Measurements from ENCODE around the gene ATP6V0C.

ATP6V0C gene

DNA sequence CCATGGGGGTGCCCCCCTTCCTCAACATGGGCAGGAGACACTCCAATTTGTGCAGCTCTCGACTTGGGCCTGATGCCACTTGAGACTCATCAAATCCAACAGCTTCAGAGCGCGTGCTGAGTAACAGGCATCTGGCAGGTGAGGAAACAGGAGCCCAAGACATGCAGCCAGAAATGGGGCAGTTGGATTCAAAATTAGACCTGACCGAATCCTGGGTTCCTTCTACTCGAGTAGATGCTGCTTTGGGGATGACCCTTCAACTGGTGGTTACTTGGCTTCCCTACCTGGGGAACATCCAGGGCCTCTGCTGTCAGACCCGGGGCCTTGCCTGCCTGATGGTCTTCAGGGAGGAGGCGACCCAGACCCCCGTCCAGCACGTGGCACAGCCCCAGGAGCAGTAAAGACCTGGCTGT is 43.1 kb upstream of the ATP6V0C start:
- H3K9me3 ChIP-seq (ENCODE audit: insufficient read depth, low read depth, low read length) = no peaks in the 10 kb centered on the region
- no peak overlapping the region for H3K9ac ChIP-seq (ENCODE audit: low read depth, low read length)
- no peaks in the 10 kb centered on the region for H3K36me3 ChIP-seq (ENCODE audit: insufficient read depth, low read depth, low read length)
- H3K4me3 ChIP-seq (ENCODE audit: low read length) = no peak overlapping the region
- H3K27me3 ChIP-seq (ENCODE audit: insufficient read depth, low read length) = peaks cover 73% of the 10 kb centered on the region
- peaks cover 6% of the 10 kb centered on the region for H3K4me1 ChIP-seq (ENCODE audit: insufficient read depth, low read length)
- no peak overlapping the region for H3K27ac ChIP-seq (ENCODE audit: low read length)

GRCh38 chr16:2471016-2471652 is 42.6 kb upstream of the ATP6V0C start, which contains the start of gene NTN3:
NTN3 (plus strand) TSS chr16:2471297; CDS start chr16:2471702, 405 bp downstream.
- Histone ChIP-seq H3K9ac (ENCODE audit: low read depth, low read length) (no peak within 1 kb of the TSS), H3K27me3 (ENCODE audit: insufficient read depth, low read length) (peaks cover 78% of the 10 kb centered on the region), H3K4me3 (ENCODE audit: low read length) (peak within 1 kb of the TSS; percentile 7; the same call in 1 of the 2 replicates), H3K36me3 (ENCODE audit: insufficient read depth, low read depth, low read length) (no peaks in the 10 kb centered on the region), H3K4me1 (ENCODE audit: insufficient read depth, low read length) (peaks cover 6% of the 10 kb centered on the region), H3K9me3 (ENCODE audit: insufficient read depth, low read depth, low read length) (no peaks in the 10 kb centered on the region), H3K27ac (ENCODE audit: low read length) (no peak within 1 kb of the TSS)

DNA sequence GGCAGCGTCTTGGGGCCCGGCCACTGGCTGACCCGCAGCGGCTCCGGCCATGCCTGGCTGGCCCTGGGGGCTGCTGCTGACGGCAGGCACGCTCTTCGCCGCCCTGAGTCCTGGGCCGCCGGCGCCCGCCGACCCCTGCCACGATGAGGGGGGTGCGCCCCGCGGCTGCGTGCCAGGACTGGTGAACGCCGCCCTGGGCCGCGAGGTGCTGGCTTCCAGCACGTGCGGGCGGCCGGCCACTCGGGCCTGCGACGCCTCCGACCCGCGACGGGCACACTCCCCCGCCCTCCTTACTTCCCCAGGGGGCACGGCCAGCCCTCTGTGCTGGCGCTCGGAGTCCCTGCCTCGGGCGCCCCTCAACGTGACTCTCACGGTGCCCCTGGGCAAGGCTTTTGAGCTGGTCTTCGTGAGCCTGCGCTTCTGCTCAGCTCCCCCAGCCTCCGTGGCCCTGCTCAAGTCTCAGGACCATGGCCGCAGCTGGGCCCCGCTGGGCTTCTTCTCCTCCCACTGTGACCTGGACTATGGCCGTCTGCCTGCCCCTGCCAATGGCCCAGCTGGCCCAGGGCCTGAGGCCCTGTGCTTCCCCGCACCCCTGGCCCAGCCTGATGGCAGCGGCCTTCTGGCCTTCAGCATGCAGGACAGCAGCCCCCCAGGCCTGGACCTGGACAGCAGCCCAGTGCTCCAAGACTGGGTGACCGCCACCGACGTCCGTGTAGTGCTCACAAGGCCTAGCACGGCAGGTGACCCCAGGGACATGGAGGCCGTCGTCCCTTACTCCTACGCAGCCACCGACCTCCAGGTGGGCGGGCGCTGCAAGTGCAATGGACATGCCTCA is 41.9 kb upstream of the ATP6V0C start:
- H3K4me1 ChIP-seq (ENCODE audit: insufficient read depth, low read length) = peaks cover 6% of the 10 kb centered on the region
- peak overlapping the region; percentile 7; the same call in 1 of the 2 replicates for H3K4me3 ChIP-seq (ENCODE audit: low read length)
- no peak overlapping the region for H3K27ac ChIP-seq (ENCODE audit: low read length)

DNA sequence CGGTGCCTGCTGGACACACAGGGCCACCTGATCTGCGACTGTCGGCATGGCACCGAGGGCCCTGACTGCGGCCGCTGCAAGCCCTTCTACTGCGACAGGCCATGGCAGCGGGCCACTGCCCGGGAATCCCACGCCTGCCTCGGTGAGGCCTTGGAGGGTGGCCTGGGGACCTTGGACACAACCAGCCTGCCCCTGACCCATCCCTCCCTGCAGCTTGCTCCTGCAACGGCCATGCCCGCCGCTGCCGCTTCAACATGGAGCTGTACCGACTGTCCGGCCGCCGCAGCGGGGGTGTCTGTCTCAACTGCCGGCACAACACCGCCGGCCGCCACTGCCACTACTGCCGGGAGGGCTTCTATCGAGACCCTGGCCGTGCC is 41.3 kb upstream of the ATP6V0C start:
- Histone ChIP-seq H3K36me3 (ENCODE audit: insufficient read depth, low read depth, low read length) (no peaks in the 10 kb centered on the region), H3K9ac (ENCODE audit: low read depth, low read length) (no peak overlapping the region), H3K9me3 (ENCODE audit: insufficient read depth, low read depth, low read length) (no peaks in the 10 kb centered on the region), H3K4me1 (ENCODE audit: insufficient read depth, low read length) (peaks cover 6% of the 10 kb centered on the region), H3K4me3 (ENCODE audit: low read length) (no peak overlapping the region), H3K27me3 (ENCODE audit: insufficient read depth, low read length) (peaks cover 88% of the 10 kb centered on the region), H3K27ac (ENCODE audit: low read length) (no peak overlapping the region)

More for the DNA sequence above, 41.9 kb upstream of the ATP6V0C start:
- Histone ChIP-seq H3K36me3 (ENCODE audit: insufficient read depth, low read depth, low read length) (no peaks in the 10 kb centered on the region), H3K9me3 (ENCODE audit: insufficient read depth, low read depth, low read length) (no peaks in the 10 kb centered on the region), H3K27me3 (ENCODE audit: insufficient read depth, low read length) (peaks cover 85% of the 10 kb centered on the region), H3K9ac (ENCODE audit: low read depth, low read length) (no peak overlapping the region)

DNA sequence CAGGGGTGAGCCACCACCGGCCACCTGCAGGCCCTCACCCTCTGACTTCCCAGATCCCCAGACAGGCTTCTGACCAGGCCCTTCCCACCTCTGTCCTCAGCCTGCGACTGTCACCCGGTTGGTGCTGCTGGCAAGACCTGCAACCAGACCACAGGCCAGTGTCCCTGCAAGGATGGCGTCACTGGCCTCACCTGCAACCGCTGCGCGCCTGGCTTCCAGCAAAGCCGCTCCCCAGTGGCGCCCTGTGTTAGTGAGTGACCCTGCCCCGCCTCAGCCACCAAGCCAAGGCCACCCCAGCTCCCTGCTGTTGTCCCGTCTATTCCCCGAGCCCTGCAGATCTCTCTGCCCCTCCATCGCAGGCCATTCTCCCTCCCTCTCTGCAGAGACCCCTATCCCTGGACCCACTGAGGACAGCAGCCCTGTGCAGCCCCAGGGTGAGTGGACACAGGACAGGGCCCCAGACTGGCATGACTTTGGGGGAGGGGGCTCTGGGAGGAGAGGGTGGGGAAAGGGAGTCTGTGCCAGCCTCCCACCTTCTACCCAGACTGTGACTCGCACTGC is 40.8 kb upstream of the ATP6V0C start:
- no peak overlapping the region for H3K4me3 ChIP-seq (ENCODE audit: low read length)
- H3K36me3 ChIP-seq (ENCODE audit: insufficient read depth, low read depth, low read length) = no peaks in the 10 kb centered on the region
- H3K9ac ChIP-seq (ENCODE audit: low read depth, low read length) = no peak overlapping the region
- H3K4me1 ChIP-seq (ENCODE audit: insufficient read depth, low read length) = peaks cover 6% of the 10 kb centered on the region
- no peaks in the 10 kb centered on the region for H3K9me3 ChIP-seq (ENCODE audit: insufficient read depth, low read depth, low read length)
- no peak overlapping the region for H3K27ac ChIP-seq (ENCODE audit: low read length)
- peaks cover 88% of the 10 kb centered on the region for H3K27me3 ChIP-seq (ENCODE audit: insufficient read depth, low read length)

DNA sequence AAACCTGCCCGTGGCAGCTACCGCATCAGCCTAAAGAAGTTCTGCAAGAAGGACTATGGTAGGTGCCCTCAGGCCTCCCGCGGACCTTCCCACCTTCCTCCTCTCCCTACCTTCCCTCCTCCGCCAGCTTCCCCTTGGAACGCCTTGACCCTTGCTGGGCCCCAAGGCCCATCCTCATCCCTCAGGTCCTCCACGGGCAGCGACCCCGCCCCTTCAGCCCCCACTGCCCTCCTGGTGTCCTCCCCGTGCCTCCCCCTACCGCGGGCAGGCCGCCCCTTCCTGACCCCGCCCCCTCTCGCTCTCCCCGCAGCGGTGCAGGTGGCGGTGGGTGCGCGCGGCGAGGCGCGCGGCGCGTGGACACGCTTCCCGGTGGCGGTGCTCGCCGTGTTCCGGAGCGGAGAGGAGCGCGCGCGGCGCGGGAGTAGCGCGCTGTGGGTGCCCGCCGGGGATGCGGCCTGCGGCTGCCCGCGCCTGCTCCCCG is 40.3 kb upstream of the ATP6V0C start:
- peaks cover 83% of the 10 kb centered on the region for H3K27me3 ChIP-seq (ENCODE audit: insufficient read depth, low read length)
- no peak overlapping the region for H3K4me3 ChIP-seq (ENCODE audit: low read length)
- no peaks in the 10 kb centered on the region for H3K36me3 ChIP-seq (ENCODE audit: insufficient read depth, low read depth, low read length)
- no peak overlapping the region for H3K9ac ChIP-seq (ENCODE audit: low read depth, low read length)
- no peak overlapping the region for H3K27ac ChIP-seq (ENCODE audit: low read length)
- peaks cover 4% of the 10 kb centered on the region for H3K4me1 ChIP-seq (ENCODE audit: insufficient read depth, low read length)
- H3K9me3 ChIP-seq (ENCODE audit: insufficient read depth, low read depth, low read length) = no peaks in the 10 kb centered on the region

DNA sequence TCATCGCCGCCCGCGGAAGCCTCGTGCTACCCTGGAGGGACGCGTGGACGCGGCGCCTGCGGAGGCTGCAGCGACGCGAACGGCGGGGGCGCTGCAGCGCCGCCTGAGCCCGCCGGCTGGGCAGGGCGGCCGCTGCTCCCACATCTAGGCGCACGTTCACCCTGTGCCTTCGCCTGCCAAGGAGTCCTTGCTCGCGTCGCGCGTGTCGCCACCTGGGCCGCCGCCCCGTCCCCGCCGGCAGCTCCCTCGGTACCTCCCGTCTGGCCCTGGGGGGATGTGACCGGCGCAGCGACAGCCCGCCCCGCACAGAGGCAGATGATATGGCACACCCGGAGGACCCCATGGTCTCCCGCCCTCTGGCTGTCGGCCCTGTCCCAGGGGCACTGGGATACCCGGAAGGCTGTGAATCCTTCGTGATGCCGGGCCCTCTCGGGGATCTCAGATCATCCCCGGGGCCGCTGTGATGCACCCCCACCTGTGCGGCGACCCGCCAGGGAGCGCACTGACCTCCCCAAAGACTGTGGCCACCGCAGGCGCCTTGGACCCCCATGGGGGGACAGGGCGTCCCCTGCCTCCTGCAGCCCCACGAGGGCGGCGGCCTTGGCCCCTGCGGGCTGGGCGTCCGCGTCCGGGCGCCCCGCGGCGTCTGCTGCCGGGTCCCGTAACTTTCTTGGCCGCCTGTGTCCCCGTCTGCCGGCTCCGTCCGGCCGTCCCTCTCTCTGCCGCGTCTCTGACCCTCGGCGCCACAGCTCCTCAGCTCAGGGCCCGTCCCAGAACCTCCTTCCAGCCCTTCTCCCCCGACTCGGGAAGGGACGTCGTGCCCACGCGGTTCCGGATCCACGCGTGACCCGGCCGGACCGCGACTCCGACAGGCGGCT is 39.5 kb upstream of the ATP6V0C start:
- Histone ChIP-seq H3K9ac (ENCODE audit: low read depth, low read length) (peak overlapping the region; percentile 51; the same call in 1 of the 2 replicates), H3K9me3 (ENCODE audit: insufficient read depth, low read depth, low read length) (no peaks in the 10 kb centered on the region), H3K27ac (ENCODE audit: low read length) (no peak overlapping the region), H3K4me1 (ENCODE audit: insufficient read depth, low read length) (peaks cover 3% of the 10 kb centered on the region; the same call in 1 of the 2 replicates), H3K27me3 (ENCODE audit: insufficient read depth, low read length) (peaks cover 75% of the 10 kb centered on the region), H3K4me3 (ENCODE audit: low read length) (peak overlapping the region; percentile 72), H3K36me3 (ENCODE audit: insufficient read depth, low read depth, low read length) (no peaks in the 10 kb centered on the region)

DNA sequence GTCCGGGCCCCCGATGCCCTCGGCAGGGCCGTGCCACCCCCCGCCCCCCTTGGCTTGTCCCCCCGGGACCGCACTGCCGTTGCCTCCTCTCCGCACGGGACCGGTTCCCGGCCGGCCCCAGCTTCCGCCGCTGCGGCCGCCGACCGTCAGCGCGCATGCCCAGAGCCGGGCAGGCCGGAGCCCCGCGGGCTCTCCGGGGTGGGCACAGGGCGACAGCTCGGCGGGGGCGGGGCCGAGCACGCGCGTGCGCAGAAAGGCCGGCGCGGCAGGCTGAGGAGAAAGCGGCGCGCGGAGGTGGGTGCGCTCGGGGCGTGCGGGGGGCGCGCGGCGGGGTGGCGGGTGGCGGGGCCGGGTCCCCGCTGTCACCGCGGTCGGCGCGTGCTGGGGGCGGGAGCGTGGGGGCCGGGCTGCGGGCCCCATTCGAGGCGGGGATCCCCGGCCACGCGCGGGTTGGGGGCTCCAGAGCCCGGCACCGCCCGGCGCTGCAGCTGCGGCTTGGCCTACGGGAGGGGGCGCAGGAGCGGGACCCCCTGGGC is 38.8 kb upstream of the ATP6V0C start, which contains the start of gene TBC1D24:
TBC1D24 (plus strand) TSS at position 251 of the 536 bp plus-strand sequence. CDS start 21,022 bp downstream, outside the sequence.
- Histone ChIP-seq H3K4me1 (ENCODE audit: insufficient read depth, low read length) (peaks cover 3% of the 10 kb centered on the region; the same call in 1 of the 2 replicates), H3K27ac (ENCODE audit: low read length) (no peak within 1 kb of the TSS), H3K9me3 (ENCODE audit: insufficient read depth, low read depth, low read length) (no peaks in the 10 kb centered on the region), H3K9ac (ENCODE audit: low read depth, low read length) (peak within 1 kb of the TSS; percentile 51; the same call in 1 of the 2 replicates), H3K36me3 (ENCODE audit: insufficient read depth, low read depth, low read length) (no peaks in the 10 kb centered on the region), H3K4me3 (ENCODE audit: low read length) (peak within 1 kb of the TSS; percentile 72), H3K27me3 (ENCODE audit: insufficient read depth, low read length) (peaks cover 68% of the 10 kb centered on the region)

DNA sequence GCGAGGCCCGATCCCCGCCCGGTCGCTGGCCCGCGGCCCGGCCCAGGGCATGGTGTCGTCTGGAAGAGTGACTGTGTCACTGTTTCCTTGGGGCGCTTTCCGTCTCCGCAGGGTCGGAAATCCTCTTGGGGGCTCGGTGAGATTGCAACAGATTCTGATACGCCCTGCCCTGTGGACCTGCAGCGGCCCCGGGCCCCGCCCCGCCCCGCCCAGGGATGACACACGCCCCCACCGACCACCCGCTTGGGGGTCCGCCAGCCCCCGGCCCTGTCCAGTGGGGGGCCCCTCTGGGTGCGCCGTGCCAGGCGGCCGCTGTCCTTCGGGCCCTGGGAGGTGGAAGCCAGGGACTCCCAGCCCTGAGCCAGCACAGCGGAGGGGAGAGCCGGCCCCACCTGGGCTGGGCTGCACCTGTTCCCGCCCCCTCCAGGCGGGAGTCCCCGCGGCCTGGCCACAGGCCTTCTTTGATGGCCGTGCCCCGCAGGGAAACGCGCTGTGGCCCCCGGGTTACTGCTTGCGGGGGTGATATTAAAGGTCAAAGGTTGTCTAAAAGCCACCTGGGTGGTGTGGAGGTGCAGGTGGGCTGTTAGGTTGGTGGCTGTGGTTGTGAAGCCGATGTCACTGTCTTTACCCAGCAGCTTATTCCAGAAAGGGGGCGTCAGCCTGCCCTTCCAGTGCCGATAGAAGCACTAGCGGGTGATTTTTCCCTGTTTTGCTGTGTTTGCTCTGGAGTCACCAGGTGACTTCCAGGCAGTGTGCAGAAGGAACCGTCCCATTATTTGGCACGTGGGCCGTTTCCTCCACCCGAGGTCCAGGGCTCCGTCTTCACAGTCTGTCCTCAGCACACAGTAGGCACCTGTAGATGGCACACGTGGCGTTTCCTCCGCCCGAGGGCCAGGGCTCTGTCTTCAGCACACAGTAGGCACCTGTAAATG is 38.1 kb upstream of the ATP6V0C start:
- Histone ChIP-seq H3K9ac (ENCODE audit: low read depth, low read length) (no peak overlapping the region), H3K4me3 (ENCODE audit: low read length) (peak overlapping the region; percentile 67), H3K36me3 (ENCODE audit: insufficient read depth, low read depth, low read length) (no peaks in the 10 kb centered on the region), H3K27me3 (ENCODE audit: insufficient read depth, low read length) (peaks cover 61% of the 10 kb centered on the region), H3K9me3 (ENCODE audit: insufficient read depth, low read depth, low read length) (no peaks in the 10 kb centered on the region), H3K27ac (ENCODE audit: low read length) (no peak overlapping the region), H3K4me1 (ENCODE audit: insufficient read depth, low read length) (peaks cover under 1% of the 10 kb centered on the region; the same call in 1 of the 2 replicates)

GRCh38 chr16:2476345-2476720 is 37.4 kb upstream of the ATP6V0C start:
- H3K27me3 ChIP-seq (ENCODE audit: insufficient read depth, low read length) = peaks cover 54% of the 10 kb centered on the region
- H3K9me3 ChIP-seq (ENCODE audit: insufficient read depth, low read depth, low read length) = no peaks in the 10 kb centered on the region
- H3K4me1 ChIP-seq (ENCODE audit: insufficient read depth, low read length) = no peaks in the 10 kb centered on the region
- H3K27ac ChIP-seq (ENCODE audit: low read length) = no peak overlapping the region
- H3K36me3 ChIP-seq (ENCODE audit: insufficient read depth, low read depth, low read length) = no peaks in the 10 kb centered on the region
- no peak overlapping the region for H3K9ac ChIP-seq (ENCODE audit: low read depth, low read length)
- peak overlapping the region; percentile 67; the same call in 1 of the 2 replicates for H3K4me3 ChIP-seq (ENCODE audit: low read length)

Measured in iPS-20b (cell line).